T-helper 1 cell treated with Interleukin-12 subunit alpha and Interleukin-12 subunit beta and Interleukin-4 antibody, amounts not matched to agents 30 ng/mL and 1 ng/mL, for 36 hours (primary cell): Measurements from ENCODE around the gene LINGO3. TPM values are rescaled to one million over a fixed set of nuclear protein-coding genes. Genes with fewer than 3 reads are reported as not detected.
"Not testable (repeated sequence)": the region's sequence is repeated elsewhere in the genome, so short reads cannot be mapped to it uniquely, and the experiment has no call there.

Experiments used
- intact Hi-C: fragments of 100-400 bp; cut with micrococcal nuclease; formaldehyde crosslinking; loops from one replicate; pipeline ENCODE4 v1.15.1; 2024
- total RNA-seq: library from RNA; stranded (reverse); gene quantifications from 2 replicates; pipeline ENCODE4 v1.2.3, GENCODE V29; 2022

LINGO3 gene
- 0.32 and 0.41 TPM in 2 replicates for total RNA-seq

GRCh38 chr19:2308114-2308556, at the start of gene LINGO3:
TSS of gene LINGO3 (minus strand) at chr19:2308154. CDS start at chr19:2291776, 16,378 bp downstream.
- intact Hi-C loops, result no loop called here

- intact Hi-C loops, result no loop called here
These were observed 48.2 kb upstream of the LINGO3 start for GRCh38 chr19:2356036-2356646.

DNA sequence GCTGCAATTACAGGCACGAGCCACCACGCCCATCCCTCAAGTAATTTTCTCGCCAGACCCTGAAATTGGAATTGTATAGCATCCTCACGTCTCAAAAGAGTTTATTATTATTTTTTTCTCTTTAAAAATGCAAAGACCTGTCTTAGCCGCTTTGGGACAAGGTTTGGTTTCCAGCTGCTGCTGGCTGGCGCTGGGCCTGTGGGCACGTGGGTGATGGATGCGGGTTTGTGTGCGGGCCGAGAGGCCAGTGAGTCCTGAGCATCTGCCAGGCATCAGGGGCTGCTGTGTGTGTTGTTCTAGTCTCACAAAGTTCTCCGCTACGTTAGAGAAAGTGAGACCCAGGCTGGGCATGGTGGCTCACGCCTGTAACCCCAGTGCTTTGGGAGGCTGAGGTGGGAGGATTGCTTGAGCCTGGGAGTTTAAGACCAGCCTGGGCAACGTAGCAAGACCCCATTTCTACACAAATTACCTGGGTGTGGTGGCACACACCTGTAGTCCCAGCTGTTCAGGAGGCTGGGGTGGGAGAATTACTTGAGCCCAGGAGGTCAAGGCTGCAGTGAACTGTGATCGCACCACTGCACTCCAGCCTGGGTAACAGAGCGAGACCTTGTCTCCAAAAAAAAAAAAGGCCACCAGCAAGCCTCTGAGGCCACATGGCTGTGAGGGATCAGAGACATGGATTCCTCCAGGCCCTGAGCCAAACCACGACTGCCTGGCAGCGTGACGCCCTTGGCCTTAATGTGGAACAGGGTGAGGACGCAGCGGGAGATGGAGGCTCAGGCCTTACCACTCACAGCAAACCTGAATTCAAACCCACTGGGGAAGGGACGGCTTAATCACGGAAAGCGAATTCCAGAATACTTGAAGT, 47.4 kb upstream of the LINGO3 start:
- intact Hi-C loops, result no loop called here

DNA sequence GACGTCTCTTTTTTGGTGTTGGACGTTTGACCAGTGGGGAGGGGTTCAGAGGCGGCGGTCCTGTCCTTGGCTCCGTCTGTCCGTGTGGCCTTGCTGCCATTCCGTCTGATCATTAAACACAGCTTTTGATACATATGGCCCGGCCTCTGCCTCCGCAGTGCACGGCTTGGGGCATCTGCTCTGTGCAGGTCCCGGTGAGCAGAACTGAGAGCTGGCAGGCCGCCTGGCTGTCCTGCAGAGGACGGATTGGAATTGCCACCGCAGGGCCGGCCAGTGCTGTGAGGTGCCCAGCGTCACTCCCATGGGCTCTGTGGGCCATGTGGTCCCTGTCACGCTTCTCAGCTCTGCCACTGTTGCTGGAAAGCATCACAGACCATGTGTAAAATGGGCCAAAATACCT, 46.7 kb upstream of the LINGO3 start:
- intact Hi-C loops, result no loop called here

DNA sequence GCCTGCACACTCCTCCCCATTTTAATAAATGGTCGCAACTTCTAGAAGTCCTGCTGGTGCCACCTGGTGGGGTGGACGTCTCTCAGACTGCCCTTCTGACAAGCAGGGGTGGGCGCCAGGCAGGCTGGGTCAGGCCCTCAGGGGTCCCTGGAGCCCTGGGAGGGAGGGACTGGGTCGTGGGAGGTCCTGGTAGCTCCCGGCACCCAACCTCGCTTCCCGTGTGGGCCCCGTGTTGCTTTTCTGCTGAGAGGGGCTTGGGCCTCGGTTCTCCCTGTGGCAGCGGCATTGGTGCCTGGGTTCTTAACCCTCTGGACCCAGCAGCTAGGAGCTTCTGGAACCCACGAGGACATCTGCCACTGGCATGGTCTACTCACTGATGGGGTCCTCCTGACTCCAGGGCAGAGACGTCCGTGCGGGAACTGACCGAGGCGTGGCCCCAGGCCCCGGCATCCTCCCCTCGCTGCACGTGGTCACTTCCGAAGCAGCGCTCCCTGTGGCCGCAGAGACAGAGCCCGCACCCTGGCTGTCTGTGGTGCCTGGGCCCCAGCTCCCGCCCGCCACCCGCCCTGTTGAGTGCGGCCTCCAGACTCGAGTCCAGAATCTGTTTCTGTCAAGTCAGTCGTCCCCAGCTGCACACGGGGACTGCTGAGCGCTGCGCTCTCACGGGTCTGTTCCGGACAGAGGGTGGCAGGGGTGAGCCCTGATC, 46.1 kb upstream of the LINGO3 start:
- intact Hi-C loops, result no loop called here

- intact Hi-C loops, result no loop called here
These were observed 45.4 kb upstream of the LINGO3 start for GRCh38 chr19:2353159-2353886.

DNA sequence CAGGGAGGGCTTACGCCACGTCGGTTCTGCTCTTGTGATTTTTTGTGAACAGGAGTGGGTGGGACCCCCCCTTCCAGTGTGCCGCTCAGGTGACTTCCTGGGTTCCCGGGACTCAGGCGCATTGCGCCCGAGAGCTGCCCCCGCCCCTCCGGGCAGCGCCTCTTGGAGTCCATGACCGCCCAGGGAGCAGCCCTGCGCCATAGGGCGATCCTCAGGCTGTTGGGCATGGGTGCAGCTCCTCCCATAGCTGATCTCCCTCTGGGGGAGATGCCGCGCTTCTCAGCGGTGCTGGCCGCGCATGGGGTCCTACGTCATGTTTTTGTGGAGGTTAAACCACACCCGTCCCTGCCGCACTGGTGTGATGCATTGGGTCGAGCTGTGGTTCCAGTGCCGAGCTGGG, 44.2 kb upstream of the LINGO3 start:
- intact Hi-C loops, result no loop called here

DNA sequence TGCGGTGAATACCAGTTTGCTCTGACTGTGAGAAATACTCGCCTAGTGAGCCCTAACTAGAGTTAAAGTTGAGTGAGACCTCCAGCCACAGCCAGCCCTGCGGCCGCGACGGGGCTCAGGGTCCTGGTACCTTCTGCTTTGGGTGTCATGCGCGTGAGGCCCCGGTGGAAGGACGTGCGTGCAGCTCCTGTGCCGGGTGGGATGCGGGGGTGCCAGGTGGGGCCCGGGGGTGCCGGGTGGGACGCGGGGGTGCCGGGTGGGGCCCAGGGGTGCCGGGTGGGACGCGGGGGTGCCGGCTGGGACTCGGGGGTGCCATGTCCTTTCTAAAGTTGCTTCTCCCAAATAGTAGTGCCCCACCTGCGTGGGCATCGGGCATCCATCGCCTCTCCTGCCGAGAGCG, 43.6 kb upstream of the LINGO3 start:
- intact Hi-C loops, result no loop called here

DNA sequence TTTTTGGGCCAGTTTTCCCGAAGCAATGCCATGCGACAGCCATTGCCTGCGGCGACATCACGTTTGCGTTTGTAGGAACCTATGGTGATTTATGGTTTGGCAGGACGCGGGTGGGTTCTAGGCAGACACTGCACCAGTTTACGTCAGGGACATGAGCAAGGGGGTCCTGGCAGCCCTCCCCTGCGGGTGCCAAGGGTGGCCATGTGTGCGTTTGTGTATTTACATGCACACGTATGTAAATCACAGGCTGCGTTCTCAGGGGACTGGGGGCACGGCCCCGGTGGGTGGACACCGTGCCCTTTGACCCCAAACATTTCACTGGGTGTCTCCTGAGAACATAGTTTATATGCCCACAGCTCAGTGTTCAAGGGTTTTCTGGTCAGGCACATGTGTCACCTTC, 42.7 kb upstream of the LINGO3 start:
- intact Hi-C loops, result no loop called here

DNA sequence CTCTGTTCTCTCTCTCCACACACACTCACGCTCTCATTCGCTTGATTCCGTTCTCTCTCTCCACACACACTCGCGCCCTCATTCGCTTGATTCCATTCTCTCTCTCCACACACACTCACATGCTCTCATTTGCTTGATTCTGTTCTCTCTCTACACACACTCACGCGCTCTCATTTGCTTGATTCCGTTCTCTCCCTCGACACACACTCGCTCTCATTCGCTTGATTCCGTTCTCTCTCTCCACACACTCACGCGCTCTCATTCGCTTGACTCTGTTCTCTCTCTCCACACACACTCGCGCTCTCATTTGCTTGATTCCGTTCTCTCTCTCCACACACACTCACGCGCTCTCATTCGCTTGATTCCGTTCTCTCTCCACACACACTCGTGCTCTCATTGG, 41.9 kb upstream of the LINGO3 start:
- intact Hi-C loops, result not testable (repeated sequence)

- intact Hi-C loops, result no loop called here
These were observed 38.1 kb upstream of the LINGO3 start for GRCh38 chr19:2345794-2346663.

- intact Hi-C loops, result no loop called here
These were observed 37.1 kb upstream of the LINGO3 start for GRCh38 chr19:2345076-2345475.

GRCh38 chr19:2344381-2344870, 36.5 kb upstream of the LINGO3 start:
- intact Hi-C loops, result no loop called here

GRCh38 chr19:2343289-2343982, 35.5 kb upstream of the LINGO3 start:
- intact Hi-C loops, result no loop called here

GRCh38 chr19:2342656-2343288, 34.8 kb upstream of the LINGO3 start:
- intact Hi-C loops, result no loop called here

GRCh38 chr19:2341982-2342381, 34.0 kb upstream of the LINGO3 start:
- intact Hi-C loops, result no loop called here

DNA sequence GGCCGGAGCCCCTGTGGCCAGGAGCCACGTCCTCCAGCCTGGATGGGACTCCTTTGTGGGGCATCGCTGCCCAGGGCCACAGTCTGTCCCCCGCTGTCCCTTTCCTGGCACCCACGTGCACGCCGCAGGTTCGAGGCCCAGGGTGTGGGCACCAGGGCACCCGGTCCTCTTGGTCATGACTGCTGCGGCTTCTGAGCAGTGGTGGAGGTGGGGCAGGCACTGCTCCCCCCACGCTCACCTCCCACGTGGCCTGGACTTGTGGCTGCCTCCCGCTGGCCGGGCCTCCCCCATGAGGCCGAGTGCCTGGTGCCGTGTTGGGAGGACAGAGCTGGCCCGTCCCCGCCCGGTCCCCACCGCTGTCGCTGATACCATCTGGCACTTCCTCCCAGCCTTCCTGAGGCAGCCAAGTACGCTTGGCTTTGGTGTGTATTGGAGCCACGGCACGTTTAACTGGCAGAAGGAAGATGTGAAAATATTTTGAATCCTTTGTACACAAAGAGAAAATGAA, 33.3 kb upstream of the LINGO3 start:
- intact Hi-C loops, result no loop called here

- intact Hi-C loops, result no loop called here
These were observed 32.7 kb upstream of the LINGO3 start for GRCh38 chr19:2340496-2341243.
